GM12801 (cell line): ENCODE measurements around the gene SDCCAG8.

Experiments used
- CTCF ChIP-seq: IDR thresholded peaks from one replicate; pipeline ENCODE4 v1.5.1; 2011; ENCODE audit warnings: control low read depth; ENCODE audit not compliant: insufficient read length; ENCODE audit errors: extremely low read depth

Gene SDCCAG8

DNA sequence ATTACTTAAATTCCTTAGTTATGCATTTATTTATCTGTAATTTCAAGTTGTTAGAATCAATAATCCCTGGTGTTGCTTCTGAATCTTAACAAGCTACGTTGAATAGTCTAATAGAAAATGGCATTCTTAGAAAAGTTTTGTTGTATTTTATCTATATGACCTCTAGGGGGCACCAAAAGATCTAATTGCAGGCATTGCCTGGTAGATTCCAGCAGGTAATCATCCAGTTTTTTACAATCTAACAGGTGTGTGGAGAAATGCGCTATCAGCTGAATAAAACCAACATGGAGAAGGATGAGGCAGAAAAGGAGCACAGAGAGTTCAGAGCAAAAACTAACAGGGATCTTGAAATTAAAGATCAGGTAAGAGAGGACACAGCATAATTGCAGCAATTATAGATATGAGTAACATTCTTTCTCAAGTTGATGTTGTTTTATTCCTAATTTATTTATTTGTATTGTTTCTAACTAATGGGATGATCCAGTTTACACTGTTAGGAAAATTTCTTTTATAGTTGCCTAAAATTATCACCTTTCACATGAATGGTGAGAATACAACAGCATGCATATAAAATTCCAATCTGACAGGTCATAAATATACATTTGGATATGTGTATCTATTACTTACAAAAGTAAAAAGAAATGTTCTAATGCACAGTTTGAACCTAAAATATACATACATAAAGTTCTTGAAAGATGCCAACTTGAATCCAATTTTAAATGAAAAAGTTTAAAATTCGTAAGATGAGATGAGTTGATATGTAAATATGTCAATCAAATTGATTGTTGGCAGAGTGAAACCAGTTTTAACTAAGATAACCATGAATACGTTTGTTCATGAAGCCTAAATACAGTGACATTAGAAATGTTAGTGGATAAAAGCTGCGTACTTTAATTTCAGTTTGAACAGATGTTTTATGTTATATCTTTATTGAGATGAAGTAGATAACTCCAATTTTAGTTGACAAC, 88.4 kb downstream of the SDCCAG8 start:
- no peak for TF ChIP-seq CTCF

DNA sequence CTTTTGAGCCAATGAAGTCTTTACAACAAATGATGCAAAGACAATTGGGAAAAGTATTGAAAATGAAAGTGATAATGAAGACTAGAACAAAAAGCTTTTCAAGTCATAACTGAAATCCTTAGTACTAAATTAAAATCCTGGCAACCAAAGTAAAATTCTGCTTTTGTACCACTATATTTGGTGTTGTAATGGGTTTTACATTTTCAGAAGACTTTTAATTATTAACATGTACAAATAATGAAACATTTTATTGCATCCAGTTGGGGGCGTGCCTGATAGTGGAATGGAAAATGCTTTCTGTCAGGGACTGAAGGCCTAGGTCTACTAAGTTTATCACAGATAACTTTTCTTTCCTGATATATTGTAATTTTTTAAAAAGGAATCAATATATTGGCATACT, 89.4 kb downstream of the SDCCAG8 start:
- no peak for TF ChIP-seq CTCF

GRCh38 chr1:243346016-243346415, 90.2 kb downstream of the SDCCAG8 start:
- no peak for TF ChIP-seq CTCF

DNA sequence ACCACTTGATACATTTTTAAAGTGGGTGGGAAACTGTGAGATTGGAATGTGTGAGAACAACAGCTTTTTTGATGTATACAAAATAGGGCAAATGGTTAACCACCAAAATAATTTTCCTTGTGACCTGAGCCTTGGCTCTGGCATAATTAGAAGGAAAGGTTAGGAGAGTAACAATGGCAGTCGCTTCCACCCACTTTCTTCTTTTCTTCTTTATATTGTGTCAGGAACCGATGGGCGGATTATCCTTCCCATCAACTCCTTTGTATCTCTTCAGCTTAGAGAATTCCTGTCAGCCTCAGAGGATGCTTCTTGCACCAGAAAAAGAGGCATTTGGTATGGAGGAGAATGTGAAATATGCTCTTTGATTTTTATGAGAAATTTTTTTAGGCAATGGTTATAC, 90.6 kb downstream of the SDCCAG8 start:
- TF ChIP-seq CTCF: no peak

DNA sequence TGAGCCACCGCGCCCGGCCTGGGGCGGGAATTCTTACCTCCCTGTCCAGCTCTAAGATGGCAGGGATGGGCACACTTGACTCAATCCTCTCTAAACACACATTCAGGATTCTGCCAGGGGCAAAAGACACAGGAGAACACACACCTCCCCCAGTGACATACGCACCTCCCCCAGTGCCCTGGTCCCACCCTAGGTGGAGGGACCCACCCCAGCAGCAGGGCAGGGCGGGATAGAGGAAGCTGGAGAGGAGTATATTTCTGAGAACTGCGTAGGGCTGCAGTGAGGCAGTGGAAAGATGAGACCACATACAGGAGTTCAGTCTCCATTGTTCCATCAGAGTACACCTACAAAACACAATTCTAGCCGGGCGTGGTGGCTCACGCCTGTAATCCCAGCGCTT, 92.5 kb downstream of the SDCCAG8 start:
- TF ChIP-seq CTCF: no peak

DNA sequence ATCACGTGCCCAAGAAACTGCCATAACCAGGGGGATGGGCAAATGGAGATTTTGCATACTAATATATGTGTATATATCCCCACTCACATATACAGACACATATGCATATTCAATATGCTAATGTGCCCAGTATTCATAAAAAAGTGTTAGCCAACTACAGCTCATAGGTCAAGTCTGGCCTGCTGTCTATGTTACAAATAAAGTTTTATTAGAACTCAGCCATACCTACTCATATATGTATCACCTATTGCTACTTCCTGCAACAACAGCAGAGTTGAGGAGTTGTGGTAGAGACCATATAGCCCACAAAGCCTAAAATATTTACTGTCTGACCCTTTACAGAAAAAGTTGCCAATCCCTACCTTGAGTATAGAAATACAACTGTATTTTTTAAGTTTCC, 93.3 kb downstream of the SDCCAG8 start:
- TF ChIP-seq CTCF: no peak

- no peak for TF ChIP-seq CTCF
Measured at GRCh38 chr1:243351337-243351736, 95.5 kb downstream of the SDCCAG8 start.
